Upper lobe of left lung (tissue), 6 donors: Measurements from ENCODE around the gene MATN3. TPM values are rescaled to one million over a fixed set of nuclear protein-coding genes. Genes with fewer than 3 reads are reported as not detected.

Experiments
- ATAC-seq, 2 donors: fragments of 200-7000 bp; cut with Tn5 transposase; one replicate each; pipeline ENCODE4 v1.9.1; 2022; ENCODE audit warnings: mild to moderate bottlenecking in 2 of 2, moderate library complexity in 2 of 2; ENCODE audit not compliant: low FRiP score in 2 of 2
- DNase-seq, 2 donors: peaks; one replicate each; pipeline ENCODE4 v3.0.0-alpha.2; 2019 to 2020
- H3K27ac ChIP-seq, 4 donors: fragments of 200-600 bp; sonication (generic); one replicate each; pipeline ENCODE4 v1.5.1; 2016 to 2019
- H3K27me3 ChIP-seq, 4 donors: fragments of 200-600 bp; sonication (generic); one replicate each; pipeline ENCODE4 v1.5.1; 2017 to 2019
- H3K36me3 ChIP-seq, 4 donors: fragments of 200-600 bp; sonication (generic); one replicate each; pipeline ENCODE4 v1.5.1; 2016 to 2019
- H3K4me1 ChIP-seq, 4 donors: fragments of 200-600 bp; sonication (generic); one replicate each; pipeline ENCODE4 v1.5.1; 2018 to 2019
- H3K4me3 ChIP-seq, 4 donors: fragments of 200-600 bp; sonication (generic); one replicate each; pipeline ENCODE4 v1.5.1; 2017 to 2019; ENCODE audit warnings: mild to moderate bottlenecking in 2 of 4, moderate library complexity in 1 of 4
- H3K9me3 ChIP-seq, 4 donors: fragments of 200-600 bp; sonication (generic); one replicate each; pipeline ENCODE4 v1.5.1; 2018 to 2019
- CTCF ChIP-seq, 6 experiments: fragments of 450-650 bp in 4 of 6; fragments of 200-600 bp in 2 of 6; sonication (generic) in 2 of 6; IDR thresholded peaks; one replicate each; pipeline ENCODE4 v1.5.1; 2016 to 2019; ENCODE audit warnings: antibody characterized with exemption in 6 of 6
- EP300 ChIP-seq, 4 donors: sonication (generic); formaldehyde crosslinking; IDR thresholded peaks; one replicate each; pipeline ENCODE4 v1.5.1; 2017; ENCODE audit warnings: antibody characterized with exemption in 4 of 4, control low read depth in 2 of 4
- POLR2A ChIP-seq, 4 donors: fragments of 450-650 bp; IDR thresholded peaks; one replicate each; pipeline ENCODE4 v1.5.1; 2016 to 2017; ENCODE audit warnings: antibody characterized with exemption in 4 of 4, mild to moderate bottlenecking in 2 of 4
- POLR2AphosphoS5 ChIP-seq, 2 donors: sonication (generic); formaldehyde crosslinking; IDR thresholded peaks; one replicate each; pipeline ENCODE4 v1.5.1; 2017; ENCODE audit warnings: antibody characterized with exemption in 2 of 2
- WGBS, 2 donors: methylation state at CpG; one replicate each; pipeline ENCODE4 v1.1.5; 2017 to 2018; 5-methylcytosine and 5-hydroxymethylcytosine counted together
- total RNA-seq, 6 donors: library from RNA; depleted of rRNA in 4 of 6; stranded (reverse); fragments of >200 nt in 4 of 6; gene quantifications; one replicate each; pipeline versions ENCODE4 v1.1.0 to v1.2.1, GENCODE V29; 2016 to 2021
- donor health status: DM: no; HTN: no; CAD: no; lungs with moderate emphysema.
- donor health status: DM: no; HTN: yes; CAD: no; lungs with severe emphysema.

MATN3 gene
- total RNA-seq, 6 donors from 2014 or later = 1.0 to 17.3 (median 7.8) TPM

- 85 to 89% methylated on average over 4 of the region's 4 CpGs for WGBS, 2 donors
- peak overlapping the region in 1 of 4 donors; percentile 49 for H3K27ac ChIP-seq
- no peak for ATAC-seq
Measured at GRCh38 chr2:20035955-20036666, 23.6 kb upstream of the MATN3 start.

GRCh38 chr2:20034821-20035220 lies 22.4 kb upstream of the MATN3 start:
- Histone ChIP-seq H3K27ac (no peak overlapping the region), H3K4me3 (no peak overlapping the region), H3K36me3 (peaks cover 34 to 100% (median 81%) of the 10 kb centered on the region in 4 donors), H3K9me3 (no peaks in the 10 kb centered on the region), H3K4me1 (no peaks in the 10 kb centered on the region), H3K27me3 (no peaks in the 10 kb centered on the region)
- TF ChIP-seq CTCF (IDR thresholded peaks at IDR 0.05) (no peak), POLR2A (IDR thresholded peaks at IDR 0.05) (no peak), POLR2AphosphoS5 (IDR thresholded peaks at IDR 0.05) (no peak), EP300 (IDR thresholded peaks at IDR 0.05) (no peak)
- WGBS, 2 donors = 90 to 93% methylated on average over 2 of the region's 2 CpGs
- ATAC-seq = no peak
- DNase-seq = no peak

More at GRCh38 chr2:20035955-20036666, 23.6 kb upstream of the MATN3 start:
- Histone ChIP-seq H3K4me1 (peaks cover 0 to 4% (median 1%) of the 10 kb centered on the region in 4 donors), H3K4me3 (no peak overlapping the region), H3K36me3 (peaks cover 44 to 98% (median 80%) of the 10 kb centered on the region in 4 donors), H3K27me3 (no peaks in the 10 kb centered on the region), H3K9me3 (no peaks in the 10 kb centered on the region)
- TF ChIP-seq CTCF (IDR thresholded peaks at IDR 0.05) (no peak), POLR2A (IDR thresholded peaks at IDR 0.05) (no peak), EP300 (IDR thresholded peaks at IDR 0.05) (no peak)
- DNase-seq = peak in 1 of 2 donors; percentile 30

GRCh38 chr2:20034218-20034617 lies 21.8 kb upstream of the MATN3 start:
- H3K4me1 ChIP-seq = no peaks in the 10 kb centered on the region
- DNase-seq (no peak), ATAC-seq (no peak)
- no peaks in the 10 kb centered on the region for H3K9me3 ChIP-seq
- WGBS, 2 donors = 88 to 100% methylated on average over 4 of the region's 4 CpGs
- no peak for TF ChIP-seq EP300 (IDR thresholded peaks at IDR 0.05)
- no peak for TF ChIP-seq CTCF (IDR thresholded peaks at IDR 0.05)
- TF ChIP-seq POLR2AphosphoS5 (IDR thresholded peaks at IDR 0.05) = no peak
- no peak for TF ChIP-seq POLR2A (IDR thresholded peaks at IDR 0.05)
- no peak overlapping the region for H3K27ac ChIP-seq
- no peaks in the 10 kb centered on the region for H3K27me3 ChIP-seq
- H3K36me3 ChIP-seq = peaks cover 28 to 100% (median 77%) of the 10 kb centered on the region in 4 donors
- H3K4me3 ChIP-seq = no peak overlapping the region

- Histone ChIP-seq H3K4me1 (no peaks in the 10 kb centered on the region), H3K9me3 (no peaks in the 10 kb centered on the region), H3K36me3 (peaks cover 24 to 100% (median 70%) of the 10 kb centered on the region in 4 donors), H3K27me3 (no peaks in the 10 kb centered on the region), H3K4me3 (no peak overlapping the region), H3K27ac (no peak overlapping the region)
- peak in 1 of 2 donors; percentile 41 for DNase-seq
- no peak for ATAC-seq
- TF ChIP-seq POLR2A (IDR thresholded peaks at IDR 0.05) (no peak), POLR2AphosphoS5 (IDR thresholded peaks at IDR 0.05) (no peak), EP300 (IDR thresholded peaks at IDR 0.05) (no peak), CTCF (IDR thresholded peaks at IDR 0.05) (no peak)
- WGBS, 2 donors = 61 to 78% methylated on average over 3 of the region's 3 CpGs
Measured at GRCh38 chr2:20033322-20033721, 20.9 kb upstream of the MATN3 start.

GRCh38 chr2:20030224-20030623 lies 17.8 kb upstream of the MATN3 start:
- TF ChIP-seq POLR2A (IDR thresholded peaks at IDR 0.05) = no peak
- no peak for TF ChIP-seq POLR2AphosphoS5 (IDR thresholded peaks at IDR 0.05)
- TF ChIP-seq EP300 (IDR thresholded peaks at IDR 0.05) = no peak
- TF ChIP-seq CTCF (IDR thresholded peaks at IDR 0.05) = no peak
- Histone ChIP-seq H3K36me3 (peaks cover 15 to 76% (median 50%) of the 10 kb centered on the region in 4 donors), H3K9me3 (no peaks in the 10 kb centered on the region), H3K4me3 (no peak overlapping the region), H3K27ac (no peak overlapping the region), H3K4me1 (peaks cover 0 to 11% (median 0%) of the 10 kb centered on the region in 4 donors), H3K27me3 (no peaks in the 10 kb centered on the region)
- WGBS, 2 donors = 87 to 93% methylated on average over 6 of the region's 6 CpGs
- DNase-seq (no peak), ATAC-seq (no peak)
